OCI-LY1 (cell line): ENCODE measurements around the gene ADGRL4.

ENCODE experiments used
- H2AFZ ChIP-seq: fragments of 200-600 bp; sonication (generic), shearing (Covaris generic); 2 replicates; pipeline ENCODE4 v1.6.0; 2014; ENCODE audit warnings: antibody characterized with exemption, mild to moderate bottlenecking, low read length
- H3F3A ChIP-seq: fragments of 200-600 bp; sonication (generic), shearing (Covaris generic); 2 replicates; pipeline ENCODE4 v1.6.0; 2014; ENCODE audit warnings: mild to moderate bottlenecking, antibody characterized with exemption, low read length, moderate library complexity; ENCODE audit not compliant: insufficient read depth
- H3K27ac ChIP-seq: fragments of 200-600 bp; sonication (generic); 2 replicates; pipeline ENCODE4 v1.5.1; 2014; ENCODE audit warnings: low read length, mixed run types, mild to moderate bottlenecking, low read depth; ENCODE audit not compliant: poor library complexity, severe bottlenecking
- H3K27me3 ChIP-seq: fragments of 200-600 bp; sonication (generic); 2 replicates; pipeline ENCODE4 v1.6.0; 2014; ENCODE audit warnings: antibody characterized with exemption, mild to moderate bottlenecking, low read length, moderate library complexity; ENCODE audit not compliant: insufficient read depth
- H3K36me3 ChIP-seq: fragments of 200-600 bp; sonication (generic); 2 replicates; pipeline ENCODE4 v1.6.1; 2014; ENCODE audit warnings: mild to moderate bottlenecking, antibody characterized with exemption, low read length, moderate library complexity, mixed read lengths; ENCODE audit not compliant: insufficient read depth
- H3K4me1 ChIP-seq: fragments of 200-600 bp; sonication (generic); 2 replicates; pipeline ENCODE4 v1.5.1; 2014; ENCODE audit warnings: mild to moderate bottlenecking, low read length, moderate library complexity; ENCODE audit not compliant: insufficient read depth, severe bottlenecking
- H3K4me2 ChIP-seq: fragments of 200-600 bp; sonication (generic), shearing (Covaris generic); 2 replicates; pipeline ENCODE4 v1.6.1; 2014; ENCODE audit warnings: low read length
- H3K4me3 ChIP-seq: fragments of 200-600 bp; sonication (generic); 2 replicates; pipeline ENCODE4 v1.5.1; 2014; ENCODE audit warnings: low read length, low read depth, mild to moderate bottlenecking, mixed read lengths; ENCODE audit not compliant: poor library complexity, severe bottlenecking
- H3K79me2 ChIP-seq: fragments of 200-600 bp; shearing (Covaris generic); 2 replicates; pipeline ENCODE4 v1.6.1; 2016; ENCODE audit warnings: mixed run types, low read length, mixed read lengths; ENCODE audit not compliant: insufficient read depth
- H3K9ac ChIP-seq: fragments of 200-600 bp; sonication (generic), shearing (Covaris generic); 2 replicates; pipeline ENCODE4 v1.6.1; 2014; ENCODE audit warnings: mild to moderate bottlenecking, low read length, mixed read lengths
- H3K9me2 ChIP-seq: fragments of 200-600 bp; sonication (generic), shearing (Covaris generic); 2 replicates; pipeline ENCODE4 v1.6.1; 2014; ENCODE audit warnings: low read depth, mild to moderate bottlenecking, low read length, mixed read lengths
- H3K9me3 ChIP-seq: fragments of 200-600 bp; shearing (Covaris generic); 2 replicates; pipeline ENCODE4 v1.6.1; 2014; ENCODE audit warnings: low read length, mixed read lengths
- H4K20me1 ChIP-seq: fragments of 200-600 bp; sonication (generic), shearing (Covaris generic); 2 replicates; pipeline ENCODE4 v1.6.0; 2016; ENCODE audit warnings: mild to moderate bottlenecking, low read length; ENCODE audit not compliant: insufficient read depth
- EZH2 ChIP-seq: fragments of 200-600 bp; sonication (generic), shearing (Covaris generic); IDR thresholded peaks from 2 replicates; pipeline ENCODE4 v1.8.0; 2017; ENCODE audit warnings: borderline replicate concordance, mixed run types, mild to moderate bottlenecking, antibody characterized with exemption, low read length, moderate library complexity, mixed read lengths
- TF ChIP-seq, protein P1 (sequence below): fragments of 200-600 bp; sonication (generic), shearing (Covaris generic); IDR thresholded peaks from 2 replicates; pipeline ENCODE4 v1.5.1; 2017; ENCODE audit warnings: mild to moderate bottlenecking, antibody characterized with exemption, low read length, moderate library complexity, mixed read lengths

Gene ADGRL4

DNA sequence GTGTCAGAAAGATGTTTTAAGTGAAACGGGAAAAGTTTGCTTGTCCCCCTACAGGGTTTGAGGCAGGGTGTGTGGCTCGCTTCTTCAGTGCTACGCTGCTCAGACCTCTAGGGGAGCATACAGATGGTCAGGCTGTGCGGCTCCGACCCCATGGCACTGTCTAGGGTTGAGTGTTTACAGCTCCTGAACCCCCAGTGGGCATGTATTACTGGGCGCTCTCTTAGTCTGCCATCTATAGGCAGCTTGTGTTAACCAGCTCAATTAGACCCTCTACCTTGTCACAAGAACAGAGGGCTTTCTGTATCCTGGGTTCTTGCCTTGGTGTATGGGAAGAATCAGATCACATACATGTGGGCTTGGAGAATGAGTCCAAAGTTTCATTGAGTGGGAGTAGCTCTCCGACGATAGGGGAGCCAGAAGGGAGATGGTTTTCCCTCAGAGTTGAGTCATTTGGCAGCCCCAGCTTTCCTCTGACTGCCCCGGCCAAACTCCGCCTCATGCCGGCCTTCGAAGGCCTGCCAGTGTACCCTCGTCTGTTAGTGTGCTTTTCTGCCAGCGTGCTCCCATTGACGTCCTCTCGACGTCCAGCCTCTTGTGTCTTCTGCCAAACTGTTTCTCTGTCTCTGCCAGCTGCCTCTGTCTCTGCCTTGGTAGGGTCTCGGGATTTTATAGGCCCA, 38.6 kb upstream of the ADGRL4 start:
- H3F3A ChIP-seq = no peaks in the 10 kb centered on the region

DNA sequence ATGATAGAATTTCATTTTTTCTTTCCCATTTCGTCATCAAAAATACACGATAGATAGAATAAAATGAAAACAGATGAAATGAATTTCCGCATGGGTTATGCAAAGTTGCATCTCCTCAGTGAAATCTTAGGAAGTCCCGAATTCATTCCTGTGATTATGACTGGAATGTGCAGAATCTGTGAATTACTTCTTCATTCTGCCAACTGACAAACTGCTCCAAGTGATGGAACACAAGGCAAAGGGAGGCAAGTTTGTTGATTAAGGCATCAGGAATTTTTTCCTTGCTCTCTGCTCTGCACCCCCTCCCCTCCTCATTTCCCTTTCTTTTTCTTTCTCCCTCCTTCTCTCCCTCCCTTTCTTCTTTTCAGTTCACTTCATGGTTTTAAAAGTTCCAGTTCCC, 37.0 kb upstream of the ADGRL4 start:
- Histone ChIP-seq H3K4me3 (no peak overlapping the region), H3K9me2 (no peaks in the 10 kb centered on the region), H3K27me3 (no peaks in the 10 kb centered on the region), H3K36me3 (no peaks in the 10 kb centered on the region), H3F3A (no peaks in the 10 kb centered on the region), H3K4me2 (no peak overlapping the region), H3K79me2 (no peaks in the 10 kb centered on the region), H3K4me1 (no peaks in the 10 kb centered on the region), H3K9ac (no peak overlapping the region), H3K9me3 (no peaks in the 10 kb centered on the region), H3K27ac (no peak overlapping the region), H2AFZ (no peak overlapping the region), H4K20me1 (no peaks in the 10 kb centered on the region)
- no peak for TF ChIP-seq EZH2
- TF ChIP-seq, protein P1, sequence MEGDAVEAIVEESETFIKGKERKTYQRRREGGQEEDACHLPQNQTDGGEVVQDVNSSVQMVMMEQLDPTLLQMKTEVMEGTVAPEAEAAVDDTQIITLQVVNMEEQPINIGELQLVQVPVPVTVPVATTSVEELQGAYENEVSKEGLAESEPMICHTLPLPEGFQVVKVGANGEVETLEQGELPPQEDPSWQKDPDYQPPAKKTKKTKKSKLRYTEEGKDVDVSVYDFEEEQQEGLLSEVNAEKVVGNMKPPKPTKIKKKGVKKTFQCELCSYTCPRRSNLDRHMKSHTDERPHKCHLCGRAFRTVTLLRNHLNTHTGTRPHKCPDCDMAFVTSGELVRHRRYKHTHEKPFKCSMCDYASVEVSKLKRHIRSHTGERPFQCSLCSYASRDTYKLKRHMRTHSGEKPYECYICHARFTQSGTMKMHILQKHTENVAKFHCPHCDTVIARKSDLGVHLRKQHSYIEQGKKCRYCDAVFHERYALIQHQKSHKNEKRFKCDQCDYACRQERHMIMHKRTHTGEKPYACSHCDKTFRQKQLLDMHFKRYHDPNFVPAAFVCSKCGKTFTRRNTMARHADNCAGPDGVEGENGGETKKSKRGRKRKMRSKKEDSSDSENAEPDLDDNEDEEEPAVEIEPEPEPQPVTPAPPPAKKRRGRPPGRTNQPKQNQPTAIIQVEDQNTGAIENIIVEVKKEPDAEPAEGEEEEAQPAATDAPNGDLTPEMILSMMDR = no peak

More for the DNA sequence above, 38.6 kb upstream of the ADGRL4 start:
- Histone ChIP-seq H3K9me2 (no peaks in the 10 kb centered on the region), H3K4me3 (no peak overlapping the region), H3K4me2 (no peak overlapping the region), H3K4me1 (no peaks in the 10 kb centered on the region), H3K9ac (no peak overlapping the region), H3K27me3 (no peaks in the 10 kb centered on the region), H3K36me3 (no peaks in the 10 kb centered on the region), H3K27ac (no peak overlapping the region), H3K79me2 (no peaks in the 10 kb centered on the region), H4K20me1 (no peaks in the 10 kb centered on the region), H2AFZ (no peak overlapping the region), H3K9me3 (no peaks in the 10 kb centered on the region)
- no peak for TF ChIP-seq EZH2
- TF ChIP-seq, protein P1 = peak; percentile 34

DNA sequence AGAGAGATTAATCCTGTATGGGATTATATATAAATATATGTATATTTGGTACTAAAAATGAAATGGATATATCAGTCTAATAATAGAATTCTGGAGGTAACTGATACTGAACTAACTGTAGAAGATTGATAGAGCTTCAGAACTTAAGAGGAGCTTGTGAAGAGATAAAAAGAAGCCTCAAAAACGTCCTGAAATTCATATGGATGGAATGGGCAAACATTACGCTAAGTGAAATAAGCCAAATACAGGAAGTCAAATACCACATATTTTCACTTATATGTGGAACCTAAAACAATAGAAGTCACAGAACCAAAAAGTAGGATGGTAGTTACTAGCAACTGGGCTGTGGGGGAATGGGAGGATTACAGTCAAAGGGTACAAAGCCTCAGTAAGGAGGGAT, 36.0 kb upstream of the ADGRL4 start:
- TF ChIP-seq EZH2 = no peak
- TF ChIP-seq, protein P1 = no peak
- Histone ChIP-seq H3K4me1 (no peaks in the 10 kb centered on the region), H3K4me2 (no peak overlapping the region), H3K36me3 (no peaks in the 10 kb centered on the region), H4K20me1 (no peaks in the 10 kb centered on the region), H3K9me2 (no peaks in the 10 kb centered on the region), H3K79me2 (no peaks in the 10 kb centered on the region), H3K27me3 (no peaks in the 10 kb centered on the region), H3K9ac (no peak overlapping the region), H3K27ac (no peak overlapping the region), H2AFZ (no peak overlapping the region), H3K9me3 (no peaks in the 10 kb centered on the region), H3K4me3 (no peak overlapping the region), H3F3A (no peaks in the 10 kb centered on the region)
